LNCAP (cell line): ENCODE results near the gene OGFOD1.

Experiments
- TF ChIP-seq, protein P1 (sequence below): fragments of 450-650 bp; IDR thresholded peaks from 2 replicates; pipeline ENCODE4 v1.5.1; 2017; ENCODE audit warnings: mild to moderate bottlenecking

The OGFOD1 gene

DNA sequence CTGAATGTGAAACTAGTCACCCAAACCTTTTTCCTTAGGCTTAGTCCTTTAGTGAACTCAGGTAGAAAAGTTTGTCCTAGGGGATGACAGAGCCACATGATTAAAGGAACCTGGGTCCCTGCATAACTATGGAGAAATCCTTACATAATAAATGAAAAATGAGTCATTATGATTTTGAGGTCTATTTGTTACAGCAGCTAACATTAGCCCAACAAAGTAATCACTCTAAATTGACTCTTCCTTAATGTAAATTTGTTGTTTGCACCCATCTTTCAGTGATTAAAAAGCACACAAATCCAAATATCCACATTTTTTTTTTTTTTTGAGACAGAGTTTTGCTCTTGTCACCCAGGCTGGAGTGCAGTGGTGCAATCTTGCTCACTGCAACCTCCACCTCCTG is 32.0 kb downstream of the OGFOD1 start:
- TF ChIP-seq, protein P1, sequence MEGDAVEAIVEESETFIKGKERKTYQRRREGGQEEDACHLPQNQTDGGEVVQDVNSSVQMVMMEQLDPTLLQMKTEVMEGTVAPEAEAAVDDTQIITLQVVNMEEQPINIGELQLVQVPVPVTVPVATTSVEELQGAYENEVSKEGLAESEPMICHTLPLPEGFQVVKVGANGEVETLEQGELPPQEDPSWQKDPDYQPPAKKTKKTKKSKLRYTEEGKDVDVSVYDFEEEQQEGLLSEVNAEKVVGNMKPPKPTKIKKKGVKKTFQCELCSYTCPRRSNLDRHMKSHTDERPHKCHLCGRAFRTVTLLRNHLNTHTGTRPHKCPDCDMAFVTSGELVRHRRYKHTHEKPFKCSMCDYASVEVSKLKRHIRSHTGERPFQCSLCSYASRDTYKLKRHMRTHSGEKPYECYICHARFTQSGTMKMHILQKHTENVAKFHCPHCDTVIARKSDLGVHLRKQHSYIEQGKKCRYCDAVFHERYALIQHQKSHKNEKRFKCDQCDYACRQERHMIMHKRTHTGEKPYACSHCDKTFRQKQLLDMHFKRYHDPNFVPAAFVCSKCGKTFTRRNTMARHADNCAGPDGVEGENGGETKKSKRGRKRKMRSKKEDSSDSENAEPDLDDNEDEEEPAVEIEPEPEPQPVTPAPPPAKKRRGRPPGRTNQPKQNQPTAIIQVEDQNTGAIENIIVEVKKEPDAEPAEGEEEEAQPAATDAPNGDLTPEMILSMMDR, result no peak

DNA sequence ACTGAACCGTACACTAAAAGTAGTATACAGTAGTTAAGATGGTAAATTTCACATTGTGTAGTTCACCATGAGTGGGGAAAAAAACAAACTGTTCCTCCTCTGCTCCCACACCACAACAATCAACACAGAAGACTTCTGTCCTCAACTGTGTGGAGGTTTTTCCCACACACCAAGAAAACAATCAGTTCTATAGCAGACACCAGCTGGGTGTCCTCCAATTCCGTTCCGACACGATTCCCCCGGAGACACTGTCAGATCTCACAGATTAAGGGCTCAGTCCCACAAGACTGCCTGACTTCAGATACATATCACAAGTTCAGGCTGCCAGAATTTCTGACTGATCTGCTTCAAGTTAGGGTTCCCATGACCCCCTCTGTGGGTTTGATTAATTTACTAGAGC is 36.7 kb downstream of the OGFOD1 start:
- TF ChIP-seq, protein P1, result no peak

DNA sequence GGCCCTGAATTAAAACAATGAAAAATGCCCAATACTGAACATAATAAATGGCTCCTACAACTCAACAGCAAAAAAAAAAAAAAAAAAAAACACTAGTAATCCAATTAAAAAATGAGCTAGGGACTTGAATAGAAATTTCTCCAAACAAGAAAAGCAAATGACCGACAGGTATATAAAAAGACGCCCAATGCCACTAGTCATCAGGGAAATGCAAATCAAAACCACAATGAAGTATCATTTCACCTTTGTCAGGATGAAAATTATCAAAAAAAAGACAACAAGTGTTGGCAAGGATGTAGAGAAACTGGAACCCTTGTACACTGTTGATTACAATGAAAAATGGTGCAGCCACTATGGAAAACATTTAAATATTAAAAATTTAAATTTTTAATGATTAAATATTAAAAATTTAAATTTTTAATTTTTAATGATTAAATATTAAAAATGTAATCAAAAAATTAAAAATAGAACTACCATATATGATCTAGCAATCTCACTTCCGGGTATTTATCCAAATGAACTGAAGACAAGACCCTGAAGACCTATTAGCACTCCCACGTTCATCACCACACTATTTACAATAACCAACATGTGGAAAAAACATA is 40.4 kb downstream of the OGFOD1 start:
- TF ChIP-seq, protein P1, result no peak

DNA sequence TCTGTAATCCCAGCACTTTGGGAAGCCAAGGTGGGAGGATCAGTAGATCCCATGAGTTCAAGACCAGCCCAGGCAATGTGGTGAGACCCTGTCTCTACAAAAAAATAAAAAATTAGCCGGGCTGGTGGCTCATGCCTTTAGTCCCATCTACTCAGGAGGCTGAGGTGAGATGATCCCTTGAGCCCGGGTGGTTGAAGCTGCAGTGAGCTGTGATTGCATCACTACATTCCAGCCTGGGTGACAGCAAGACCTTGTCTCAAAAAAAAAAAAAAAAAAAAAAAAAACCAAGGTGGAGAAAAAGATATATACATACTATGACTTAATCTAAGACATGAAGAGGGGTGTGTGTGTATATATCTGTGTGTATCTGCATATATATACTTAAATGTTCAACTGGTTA is 41.8 kb downstream of the OGFOD1 start:
- TF ChIP-seq, protein P1, result no peak

DNA sequence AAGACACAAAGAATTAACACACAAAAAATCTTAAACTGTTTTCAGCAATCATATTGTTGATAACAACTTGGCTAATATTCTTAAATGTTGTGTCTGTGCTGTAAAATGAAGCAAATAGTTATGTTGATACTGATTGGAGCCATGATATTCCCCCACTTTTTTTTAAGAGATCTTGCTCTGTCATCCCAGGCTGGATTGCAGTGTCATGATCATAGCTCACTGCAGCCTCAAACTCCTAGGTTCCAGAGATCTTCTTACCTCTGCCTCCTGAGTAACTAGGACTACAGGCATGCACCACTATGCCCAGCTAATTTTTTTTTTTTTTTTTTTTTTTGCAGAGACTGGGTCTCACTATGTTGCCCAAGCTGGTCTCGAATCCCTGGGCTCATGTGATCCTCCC is 42.5 kb downstream of the OGFOD1 start:
- TF ChIP-seq, protein P1, result no peak

DNA sequence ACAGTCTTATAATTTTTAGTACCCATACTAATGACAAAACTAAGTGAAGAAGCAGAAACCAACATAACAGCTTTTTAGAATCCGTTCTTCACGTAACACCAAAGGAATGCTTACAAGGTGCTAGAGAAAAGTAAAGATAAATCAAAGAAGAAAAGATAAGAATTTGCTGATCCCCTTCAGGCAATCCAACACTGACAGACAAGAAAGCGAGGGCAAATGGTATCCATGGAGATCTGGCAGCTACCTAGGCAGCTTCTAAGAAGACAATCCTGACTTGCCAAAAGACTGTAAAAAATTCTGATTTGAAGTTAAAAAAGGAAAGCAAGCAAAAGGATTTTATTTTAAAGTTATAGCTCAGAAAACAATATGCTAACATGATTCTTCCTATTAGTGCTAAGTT is 53.8 kb downstream of the OGFOD1 start:
- TF ChIP-seq, protein P1, result no peak

DNA sequence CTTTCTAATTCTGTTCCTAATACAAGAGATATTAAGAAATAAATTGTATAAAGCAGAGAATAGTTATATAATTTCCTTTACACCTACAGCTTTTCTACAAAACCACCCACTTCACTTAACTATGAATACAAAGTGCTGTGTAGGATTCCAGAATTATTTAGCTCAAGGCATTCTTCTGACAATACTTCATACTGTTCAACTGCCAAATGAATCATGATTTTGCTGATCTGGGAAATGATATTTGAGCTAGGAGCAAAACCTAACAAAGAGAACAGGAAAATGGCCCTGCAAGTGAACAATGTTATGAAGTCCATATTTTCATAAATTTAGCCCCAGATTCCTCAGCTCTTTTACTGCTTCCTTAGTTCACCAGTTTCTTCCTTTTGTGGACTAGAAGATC is 55.6 kb downstream of the OGFOD1 start:
- TF ChIP-seq, protein P1, result no peak

DNA sequence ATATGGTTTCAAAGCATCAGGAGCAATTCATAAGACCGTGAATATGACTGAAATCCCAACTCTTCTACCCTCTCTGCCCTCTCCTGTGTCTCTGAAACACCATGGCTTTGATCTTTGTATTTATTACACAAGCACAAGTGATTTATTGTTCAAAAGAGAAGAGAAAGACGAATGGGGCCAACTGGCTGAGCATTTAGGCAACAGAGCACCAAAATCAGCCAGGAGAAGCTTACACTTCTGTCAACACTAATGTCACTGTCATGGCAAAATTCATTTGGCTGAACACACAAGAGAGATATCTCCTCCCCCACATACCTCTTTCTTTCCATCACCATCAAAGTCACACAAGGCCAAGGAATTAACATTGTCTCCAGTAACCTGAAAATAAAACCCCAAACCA is 59.2 kb downstream of the OGFOD1 start:
- TF ChIP-seq, protein P1, result no peak
